ENCODE measurements around the gene CLEC2A. TPM values are rescaled to one million over a fixed set of nuclear protein-coding genes. Genes with fewer than 3 reads are reported as not detected.

The CLEC2A gene
- total and polyA plus RNA-seq, 2 experiments from 2014 or later = not detected

GRCh38 chr12:9944391-9944790 is 12.2 kb upstream of the CLEC2A start:
- Histone ChIP-seq H3K4me2 (no peak overlapping the region), H3K27me3 (ENCODE audit: insufficient read depth) (no peaks in the 10 kb centered on the region), H3F3A (replicated peaks; ENCODE audit: low read depth) (no peaks in the 10 kb centered on the region), H3K79me2 (replicated peaks; ENCODE audit: insufficient read depth) (no peaks in the 10 kb centered on the region), H3K9me2 (ENCODE audit: insufficient read depth) (no peaks in the 10 kb centered on the region), H3K36me3 (ENCODE audit: insufficient read depth) (no peaks in the 10 kb centered on the region), H3K27ac (ENCODE audit: low read depth) (no peak overlapping the region), H2AFZ (no peak overlapping the region), H3K4me1 (ENCODE audit: insufficient read depth) (no peaks in the 10 kb centered on the region), H4K20me1 (replicated peaks; ENCODE audit: insufficient read depth) (no peaks in the 10 kb centered on the region), H3K4me3 (no peak overlapping the region)
- no peak for ATAC-seq
- no peak for DNase-seq (ENCODE audit: low spot score)
- Mint-ChIP-seq H3K9me3 (0 out of 3 replicates have a peak, but pooled peaks cover 4% of the 10 kb centered on the region), H3K4me3 (no peak overlapping the region), H3K27me3 (ENCODE audit: insufficient read depth, low read depth, poor library complexity) (peaks cover 3% of the 10 kb centered on the region), H3K27ac (no peak overlapping the region), H3K4me1 (no peaks in the 10 kb centered on the region), H3K36me3 (ENCODE audit: low read depth) (no peaks in the 10 kb centered on the region)
- TF ChIP-seq JUNB (IDR thresholded peaks at IDR 0.05; ENCODE audit: unreplicated experiment) (no peak), CREB1 (CRISPR knock-in tag; IDR thresholded peaks at IDR 0.05; ENCODE audit: low read depth) (no peak), EZH2 (IDR thresholded peaks at IDR 0.05; ENCODE audit: low read depth, unreplicated experiment) (no peak), EZH2phosphoT487 (IDR thresholded peaks at IDR 0.05; ENCODE audit: unreplicated experiment) (no peak), CTCF (conservative IDR thresholded peaks at IDR 0.05; ENCODE audit: low read depth in 2 of 2) (no peak), ZNF462 (CRISPR knock-in tag; IDR thresholded peaks at IDR 0.05) (no peak), STAT1 (IDR thresholded peaks at IDR 0.05; ENCODE audit: unreplicated experiment) (no peak), REST (IDR thresholded peaks at IDR 0.05; ENCODE audit: unreplicated experiment) (no peak), ZNF114 (CRISPR knock-in tag; IDR thresholded peaks at IDR 0.05) (no peak), ETS1 (IDR thresholded peaks at IDR 0.05) (no peak), ZNF331 (CRISPR knock-in tag; IDR thresholded peaks at IDR 0.05; ENCODE audit: low read depth) (no peak), NANOG (IDR thresholded peaks at IDR 0.05; ENCODE audit: borderline replicate concordance) (no peak), POLR2AphosphoS5 (IDR thresholded peaks at IDR 0.05; ENCODE audit: low read depth) (no peak)
